ENCODE measurements around the gene NFRKB.
A peak's percentile ranks its signal among the peaks of the same experiment; 100 is the strongest.
"Not testable (repeated sequence)": the region's sequence is repeated elsewhere in the genome, so short reads cannot be mapped to it uniquely, and the experiment has no call there.

Gene NFRKB

GRCh38 chr11:129894278-129895125 lies 876 bp downstream of the NFRKB start:
- no peak for DNase-seq (ENCODE audit: low read depth in 2 of 2)

DNA sequence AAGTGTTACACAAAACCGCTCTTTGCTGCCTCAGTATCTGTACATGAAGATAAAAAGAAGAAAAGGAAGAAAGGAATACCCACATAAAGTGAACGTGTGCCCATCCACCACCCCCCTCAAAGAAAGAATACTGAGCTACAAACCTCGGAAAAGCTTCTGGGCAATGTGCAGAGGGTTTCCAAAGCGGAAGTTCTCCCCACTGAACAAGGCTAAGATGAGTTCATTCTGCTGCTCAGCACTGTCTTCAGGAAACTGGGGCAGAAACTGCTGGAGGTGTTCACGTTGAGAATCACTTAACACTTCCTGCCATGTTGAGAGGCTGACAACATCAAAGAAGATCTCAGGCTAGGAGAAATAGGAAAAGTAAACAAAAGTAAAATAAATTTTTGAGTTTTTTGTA lies 6.9 kb downstream of the NFRKB start:
- DNase-seq (ENCODE audit: low read depth in 2 of 2): no peak

DNA sequence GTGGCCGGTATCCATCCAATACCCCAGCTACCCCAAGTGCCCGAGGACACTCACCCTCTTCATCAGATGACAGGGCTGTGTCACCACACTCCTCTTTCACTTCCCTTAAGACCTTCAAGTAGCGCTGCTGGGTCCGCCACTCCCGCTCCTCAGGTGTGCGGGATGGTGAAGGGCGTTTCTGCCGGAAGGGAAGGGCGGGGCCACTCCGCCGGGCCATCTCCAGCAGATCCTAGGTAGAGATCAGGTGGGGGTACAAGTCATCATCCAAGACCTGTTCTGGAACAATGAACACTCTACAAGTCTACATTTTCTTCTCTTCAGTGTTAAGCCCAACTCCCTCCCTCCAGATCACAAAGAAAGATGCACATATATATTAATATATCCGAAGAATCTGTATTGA lies 10.0 kb downstream of the NFRKB start:
- no peak for DNase-seq (ENCODE audit: low read depth in 2 of 2)

DNA sequence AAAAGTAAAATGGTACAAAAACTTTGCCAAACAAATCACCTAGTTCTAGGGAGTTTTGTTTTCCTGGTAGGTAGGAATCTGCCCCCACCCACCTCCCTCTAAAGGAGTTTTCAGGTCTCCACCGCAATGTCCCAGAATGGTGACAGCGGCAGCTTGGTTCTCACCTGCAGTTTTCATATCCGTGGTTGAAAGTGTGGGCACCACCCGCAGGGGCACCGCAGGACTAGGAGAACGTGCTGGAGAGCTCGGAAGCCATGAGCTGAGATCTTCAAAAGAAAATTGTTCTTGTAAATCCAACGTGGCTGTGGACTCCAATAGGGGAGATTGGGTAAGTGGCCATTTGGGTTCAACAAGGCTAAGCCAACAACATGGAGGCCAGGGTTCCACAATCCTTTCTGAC lies 10.8 kb downstream of the NFRKB start:
- no peak for DNase-seq (ENCODE audit: low read depth in 2 of 2)

- DNase-seq (ENCODE audit: low read depth in 2 of 2): peak in 1 of 2 donors; percentile 36
Observed at GRCh38 chr11:129881570-129882170, 13.7 kb downstream of the NFRKB start.

- no peak for DNase-seq (ENCODE audit: low read depth in 2 of 2)
Observed at GRCh38 chr11:129880311-129880710, 15.1 kb downstream of the NFRKB start.

DNA sequence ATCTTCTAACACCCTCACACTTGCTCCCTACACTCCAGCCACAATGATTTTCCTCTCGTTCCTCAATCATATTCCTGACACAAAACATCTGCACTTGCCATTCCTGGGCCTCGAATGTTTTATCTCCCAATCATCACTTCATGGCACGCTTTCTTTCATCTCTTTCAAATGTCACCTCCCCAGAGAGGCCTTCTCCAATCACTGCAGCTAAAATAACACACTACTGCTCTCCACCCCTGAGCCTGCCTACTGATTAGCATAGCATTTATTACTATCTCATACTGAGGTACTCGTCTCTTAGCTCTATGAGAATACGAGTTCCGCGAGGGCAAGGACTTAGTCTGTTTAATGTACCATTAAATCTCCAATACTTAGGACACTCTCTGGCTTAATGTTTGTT lies 23.5 kb downstream of the NFRKB start:
- no peak for DNase-seq (ENCODE audit: low read depth in 2 of 2)

DNA sequence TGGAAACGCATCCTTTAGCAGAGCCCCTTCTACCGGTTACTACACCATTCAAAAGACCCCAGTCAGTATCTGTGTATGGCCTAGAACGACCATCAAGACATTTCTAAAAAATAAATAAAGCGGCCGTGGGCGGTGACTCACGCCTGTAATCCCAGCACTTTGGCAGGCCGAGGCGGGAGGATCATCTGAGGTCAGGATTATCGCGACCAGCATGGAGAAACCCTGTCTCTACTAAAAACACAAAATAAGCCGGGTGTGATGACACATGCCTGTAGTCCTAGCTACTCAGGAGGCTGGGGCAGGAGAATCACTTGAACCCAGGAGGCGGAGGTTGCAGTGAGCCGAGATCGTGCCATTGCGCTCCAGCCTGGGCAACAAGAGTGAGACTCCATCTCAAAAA lies 26.8 kb downstream of the NFRKB start:
- DNase-seq (ENCODE audit: low read depth in 2 of 2): not testable (repeated sequence)

DNA sequence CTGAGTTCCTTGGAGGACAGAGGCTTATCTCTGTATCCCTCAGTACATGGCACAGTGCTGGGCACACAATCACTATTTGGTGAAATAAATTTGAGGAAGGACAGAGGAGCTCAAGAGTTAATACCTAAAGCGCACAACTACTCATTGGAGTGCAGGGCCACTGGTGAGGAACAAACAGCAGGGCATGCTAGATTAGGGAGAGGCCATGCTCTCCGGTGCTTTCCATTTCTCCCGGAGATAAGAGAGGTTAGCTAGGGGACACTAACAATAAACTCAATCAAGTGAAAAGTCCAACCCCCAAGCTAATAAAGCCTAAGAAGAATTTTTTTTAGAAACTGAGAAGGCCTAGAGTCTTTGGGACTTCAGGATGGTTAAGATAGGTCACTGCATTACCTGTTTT lies 29.1 kb downstream of the NFRKB start:
- DNase-seq (ENCODE audit: low read depth in 2 of 2): no peak

- DNase-seq (ENCODE audit: low read depth in 2 of 2): no peak
Observed at GRCh38 chr11:129865701-129866100, 29.7 kb downstream of the NFRKB start.

- no peak for DNase-seq (ENCODE audit: low read depth in 2 of 2)
Observed at GRCh38 chr11:129864811-129865210, 30.6 kb downstream of the NFRKB start.

GRCh38 chr11:129861702-129862522 lies 33.5 kb downstream of the NFRKB start:
- no peak for DNase-seq (ENCODE audit: low read depth in 2 of 2)

DNA sequence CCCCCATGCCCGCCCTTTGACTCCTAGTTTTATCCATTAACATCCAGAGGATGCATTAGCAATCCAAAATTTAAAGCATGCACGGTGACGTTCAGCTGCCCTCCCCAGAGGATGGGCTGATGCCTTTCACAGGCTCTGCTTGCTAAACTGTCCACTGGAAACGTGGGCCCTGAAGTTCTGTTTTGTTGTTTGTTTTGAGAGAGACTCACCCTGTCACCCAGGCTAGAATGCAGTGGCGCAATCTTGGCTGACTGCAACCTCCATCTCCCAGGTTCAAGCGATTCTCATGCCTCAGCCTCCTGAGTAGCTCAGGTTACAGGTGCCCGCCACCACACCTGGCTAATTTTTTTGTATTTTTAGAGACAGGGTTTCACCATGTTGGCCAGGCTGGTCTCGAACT lies 39.3 kb downstream of the NFRKB start:
- no peak for DNase-seq (ENCODE audit: low read depth in 2 of 2)

DNA sequence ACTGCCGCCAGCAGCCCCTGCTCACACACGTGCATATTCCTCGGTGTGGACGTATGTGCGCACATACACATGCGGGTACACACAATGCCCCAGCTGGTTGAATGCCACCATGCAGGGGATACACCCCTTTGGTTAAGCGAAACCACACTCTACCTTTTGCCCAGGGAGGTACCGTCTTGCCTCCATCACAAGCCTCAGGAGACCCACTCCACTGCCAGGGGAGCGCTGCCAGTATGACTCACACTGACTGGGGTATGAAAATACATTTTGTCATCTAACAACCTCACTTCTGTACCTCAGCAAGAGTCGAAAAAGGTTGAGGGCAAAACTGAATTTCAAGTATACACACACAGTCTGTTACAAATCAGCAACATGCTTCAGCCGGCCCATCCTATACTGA lies 40.3 kb downstream of the NFRKB start:
- DNase-seq (ENCODE audit: low read depth in 2 of 2): no peak

GRCh38 chr11:129854232-129854805 lies 41.1 kb downstream of the NFRKB start:
- DNase-seq (ENCODE audit: low read depth in 2 of 2): no peak

DNA sequence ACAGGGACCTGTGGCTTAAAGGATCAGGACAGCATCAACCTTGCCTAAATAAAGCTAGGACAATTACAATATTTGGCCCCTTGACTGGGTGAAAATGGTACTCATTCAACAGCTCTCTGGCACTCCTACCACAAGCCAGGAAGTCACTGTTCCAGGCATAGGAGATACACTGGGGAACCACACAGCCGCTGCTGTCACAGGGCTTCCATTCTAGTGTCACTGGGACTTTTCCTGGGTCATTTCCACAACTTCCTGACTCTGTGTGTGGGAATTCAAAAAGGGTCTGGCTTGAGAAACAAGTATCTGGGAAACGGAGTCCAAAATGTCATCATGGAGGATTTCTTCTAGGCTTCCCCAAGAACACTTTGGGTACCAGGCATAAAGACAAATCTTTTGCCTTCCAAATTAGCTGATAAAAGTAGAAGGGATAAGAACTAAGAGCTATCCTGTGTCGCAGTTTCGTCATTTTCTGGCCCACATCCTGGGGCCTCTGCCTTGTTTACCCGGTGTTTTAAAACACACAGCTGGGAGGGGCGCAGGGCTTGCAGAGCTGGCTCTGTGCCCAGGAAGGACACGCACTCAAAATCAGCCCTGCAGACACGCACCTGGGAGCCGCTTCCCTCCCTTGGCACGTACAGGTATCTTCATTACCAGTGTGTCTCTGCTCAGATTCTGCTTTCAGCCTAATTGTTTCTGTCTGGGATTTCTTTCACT lies 41.7 kb downstream of the NFRKB start:
- DNase-seq (ENCODE audit: low read depth in 2 of 2): peak; percentile 11 to 15

DNA sequence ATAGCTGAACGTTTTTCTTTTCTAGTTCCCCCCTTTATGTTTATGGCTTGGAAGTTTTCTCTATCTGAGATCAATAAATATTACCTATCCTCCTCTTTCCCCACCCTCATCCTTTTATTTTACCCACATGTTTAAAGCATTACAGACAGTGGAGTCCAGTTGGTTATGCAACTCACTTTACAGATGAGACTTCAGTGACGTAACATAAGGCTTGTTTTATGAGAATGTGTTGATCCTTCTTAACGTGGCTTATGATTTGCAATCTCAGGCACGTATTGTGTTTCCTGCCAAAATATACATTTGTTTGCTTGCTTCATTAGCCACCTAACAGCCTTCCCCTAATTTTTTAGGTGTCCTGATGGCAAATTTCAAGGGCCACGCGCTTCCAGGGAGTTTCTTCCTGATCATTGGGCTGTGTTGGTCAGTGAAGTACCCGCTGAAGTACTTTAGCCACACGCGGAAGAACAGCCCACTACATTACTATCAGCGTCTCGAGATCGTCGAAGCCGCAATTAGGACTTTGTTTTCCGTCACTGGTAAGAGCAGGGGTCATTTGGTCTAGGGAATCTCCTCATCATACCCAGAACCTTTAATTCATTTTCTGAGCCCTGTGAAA lies 43.1 kb downstream of the NFRKB start:
- no peak for DNase-seq (ENCODE audit: low read depth in 2 of 2)

DNA sequence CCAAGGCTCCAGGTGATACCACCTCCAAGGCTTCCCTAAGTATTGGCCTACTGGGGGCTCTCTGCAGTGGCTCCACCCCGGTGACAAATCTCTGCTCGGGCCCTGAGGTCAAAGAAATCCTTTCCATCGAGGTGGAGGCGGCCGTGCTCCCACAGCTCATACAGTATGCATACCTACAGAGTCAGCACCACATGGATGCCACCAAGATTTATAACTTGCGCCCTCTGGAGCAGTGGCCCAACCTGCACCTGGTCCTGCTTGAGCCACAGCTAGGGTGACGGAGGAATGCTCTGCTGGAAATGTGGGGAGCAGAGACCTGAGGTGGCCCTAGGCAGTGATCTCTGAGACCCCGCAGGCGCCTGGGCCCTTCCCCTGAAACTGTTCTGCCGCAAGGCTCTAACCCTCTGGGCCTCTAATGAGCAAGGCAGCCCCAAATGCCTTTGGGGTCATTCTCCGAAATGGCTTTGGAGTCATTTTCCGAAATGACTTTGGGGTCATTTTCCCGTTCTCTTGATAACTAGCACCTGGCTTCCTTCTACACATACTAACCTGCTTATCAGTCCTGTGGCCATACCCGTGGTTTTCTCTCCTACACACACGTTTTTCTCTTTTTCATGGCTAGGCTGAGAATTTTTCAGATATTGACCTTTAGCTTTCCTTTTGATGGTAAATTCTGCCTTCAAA lies 45.8 kb downstream of the NFRKB start:
- DNase-seq (ENCODE audit: low read depth in 2 of 2): no peak

DNA sequence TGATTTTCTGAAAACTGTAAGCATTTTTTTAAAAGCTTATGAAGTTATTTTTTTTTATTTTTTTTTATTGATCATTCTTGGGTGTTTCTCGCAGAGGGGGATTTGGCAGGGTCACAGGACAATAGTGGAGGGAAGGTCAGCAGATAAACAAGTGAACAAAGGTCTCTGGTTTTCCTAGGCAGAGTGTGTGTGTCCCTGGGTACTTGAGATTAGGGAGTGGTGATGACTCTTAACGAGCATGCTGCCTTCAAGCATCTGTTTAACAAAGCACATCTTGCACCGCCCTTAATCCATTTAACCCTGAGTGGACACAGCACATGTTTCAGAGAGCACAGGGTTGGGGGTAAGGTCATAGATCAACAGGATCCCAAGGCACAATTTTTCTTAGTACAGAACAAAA lies 48.0 kb downstream of the NFRKB start:
- DNase-seq (ENCODE audit: low read depth in 2 of 2): not testable (repeated sequence)

DNA sequence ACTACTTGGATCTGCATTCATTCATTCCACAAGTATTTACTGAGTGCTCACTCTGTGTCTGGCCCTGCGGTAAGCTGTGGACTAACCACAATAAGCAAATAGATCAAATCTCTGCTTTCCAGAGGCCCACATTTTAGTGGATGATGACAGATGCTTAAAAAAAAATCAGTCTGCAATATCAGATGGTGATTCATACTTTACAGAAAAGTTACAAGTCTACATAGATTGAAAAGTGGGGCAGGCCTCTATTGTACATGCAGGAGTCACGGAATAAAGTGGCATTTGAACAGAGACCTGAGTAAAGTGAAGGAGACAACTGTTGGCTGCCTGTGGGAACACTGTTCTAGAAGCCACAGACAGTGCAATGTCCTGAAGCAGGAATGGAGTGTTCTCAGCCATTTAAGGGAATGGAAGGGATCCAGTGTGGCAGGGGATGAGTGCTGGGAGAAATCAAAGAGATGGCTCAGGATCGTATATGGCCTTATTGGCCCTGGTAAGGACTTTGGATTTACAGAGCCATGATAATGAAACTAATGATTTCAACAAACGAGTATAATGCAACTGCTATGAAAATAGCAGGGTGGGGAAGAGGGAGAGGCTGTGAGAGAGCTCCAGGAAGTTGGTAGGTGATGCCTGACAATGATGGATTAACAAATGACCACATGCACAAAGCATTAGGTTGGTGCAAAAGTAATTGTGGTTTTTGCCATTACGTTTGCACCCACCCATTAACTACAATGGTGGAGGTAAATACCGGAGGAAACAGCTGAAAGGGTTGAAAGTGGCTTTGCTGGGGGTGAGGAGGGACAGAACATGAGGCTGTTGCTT lies 48.7 kb downstream of the NFRKB start:
- no peak for DNase-seq (ENCODE audit: low read depth in 2 of 2)
